Testis (tissue), 2 donors: ENCODE results near the gene PDHA1.

Experiments used
- CTCF ChIP-seq, 3 experiments: fragments of 450-650 bp in 2 of 3; fragments of 200-600 bp in 1 of 3; sonication (generic) in 1 of 3; IDR thresholded peaks; one replicate each; pipeline ENCODE4 v1.5.1; 2016 to 2019; ENCODE audit warnings: antibody characterized with exemption in 3 of 3, mild to moderate bottlenecking in 2 of 3, moderate library complexity in 1 of 3
- POLR2A ChIP-seq: fragments of 450-650 bp; IDR thresholded peaks from one replicate; pipeline ENCODE4 v1.6.1; 2017; ENCODE audit warnings: antibody characterized with exemption, mild to moderate bottlenecking, moderate library complexity

DNA sequence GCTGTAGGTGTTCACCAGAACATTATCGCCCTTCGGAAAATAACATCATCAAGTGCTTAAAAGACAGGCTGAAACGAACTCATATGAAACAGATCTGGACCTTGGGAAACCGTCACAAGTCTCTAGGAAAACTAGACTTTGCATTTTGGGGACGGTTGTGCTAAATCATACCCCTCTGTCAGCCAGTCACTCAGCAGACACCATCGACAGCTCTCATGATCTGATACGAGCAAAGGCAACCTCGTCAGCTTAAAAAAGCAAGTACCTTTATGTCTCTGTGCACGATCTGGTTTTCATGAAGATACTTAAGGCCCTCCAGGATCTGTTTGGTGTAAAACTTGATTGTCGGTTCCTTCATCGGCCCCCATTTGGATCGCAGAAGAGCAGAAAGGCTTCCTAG lies 48.4 kb downstream of the PDHA1 start:
- TF ChIP-seq POLR2A (no peak), CTCF (IDR thresholded peaks at IDR 0.05) (no peak)
